Endothelial cell (in vitro differentiated cells): Measurements from ENCODE around the gene ZCCHC8. TPM values are rescaled to one million over a fixed set of nuclear protein-coding genes. Genes with fewer than 3 reads are reported as not detected.

Experiments
- DNase-seq: peaks from one replicate; pipeline ENCODE4 v3.0.0; 2021; ENCODE audit warnings: low spot score
- H3K27ac Mint-ChIP-seq: one replicate; pipeline ENCODE4 v1.8.0; 2021; ENCODE audit warnings: mixed read lengths, inconsistent platforms; ENCODE audit not compliant: unreplicated experiment
- H3K27me3 Mint-ChIP-seq: one replicate; pipeline ENCODE4 v1.8.0; 2021; ENCODE audit warnings: mild to moderate bottlenecking, moderate library complexity, mixed read lengths, inconsistent platforms; ENCODE audit not compliant: unreplicated experiment
- H3K36me3 Mint-ChIP-seq: one replicate; pipeline ENCODE4 v1.8.0; 2021; ENCODE audit warnings: mild to moderate bottlenecking, low read depth, mixed read lengths, inconsistent platforms; ENCODE audit not compliant: unreplicated experiment
- H3K4me1 Mint-ChIP-seq: one replicate; pipeline ENCODE4 v1.8.0; 2021; ENCODE audit warnings: mild to moderate bottlenecking, mixed read lengths, inconsistent platforms; ENCODE audit not compliant: unreplicated experiment
- H3K4me3 Mint-ChIP-seq: one replicate; pipeline ENCODE4 v1.8.0; 2021; ENCODE audit warnings: mild to moderate bottlenecking, mixed read lengths, inconsistent platforms; ENCODE audit not compliant: unreplicated experiment
- H3K9me3 Mint-ChIP-seq: one replicate; pipeline ENCODE4 v1.8.0; 2021; ENCODE audit warnings: mixed read lengths, inconsistent platforms; ENCODE audit not compliant: unreplicated experiment
- total RNA-seq: library from RNA; stranded (reverse); fragmentation: NEBNext Ultra II Directional; extraction: Animal tissue kit (Norgen Biotek cat#: 25700); gene quantifications from one replicate; pipeline ENCODE4 v1.2.1, GENCODE V29; 2021; ENCODE audit not compliant: unreplicated experiment
- TF ChIP-seq, protein P1 (sequence below): fragments of 200-600 bp; sonication (generic); IDR thresholded peaks from one replicate; pipeline ENCODE4 v1.5.0; 2021; ENCODE audit warnings: antibody characterized with exemption; ENCODE audit not compliant: unreplicated experiment

The ZCCHC8 gene
- total RNA-seq, 1 donor from 2014 or later, result 18.6 TPM

DNA sequence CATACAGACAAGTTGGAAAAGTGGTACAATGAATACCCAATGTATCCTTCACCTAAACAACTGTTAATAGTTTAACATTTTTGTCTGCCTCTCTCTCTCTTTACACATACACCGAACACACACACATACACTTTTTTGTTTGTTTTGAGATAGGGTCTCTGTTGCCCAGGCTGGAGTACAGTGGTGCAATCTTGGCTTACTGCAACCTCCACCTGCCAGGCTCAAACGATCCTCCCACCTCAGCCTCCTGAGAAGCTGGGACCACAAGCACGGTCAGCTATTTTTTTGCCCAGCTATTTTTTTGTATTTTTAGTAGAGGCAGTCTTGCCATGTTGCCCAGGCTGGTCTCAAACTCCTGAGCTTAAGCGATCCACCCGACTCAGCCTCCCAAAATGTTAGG, 16.8 kb downstream of the ZCCHC8 start:
- no peak for DNase-seq
- Mint-ChIP-seq H3K36me3 (peaks cover 26% of the 10 kb centered on the region), H3K27me3 (peaks cover 1% of the 10 kb centered on the region), H3K9me3 (no peaks in the 10 kb centered on the region), H3K4me3 (no peak overlapping the region), H3K4me1 (no peaks in the 10 kb centered on the region), H3K27ac (no peak overlapping the region)
- TF ChIP-seq, protein P1, sequence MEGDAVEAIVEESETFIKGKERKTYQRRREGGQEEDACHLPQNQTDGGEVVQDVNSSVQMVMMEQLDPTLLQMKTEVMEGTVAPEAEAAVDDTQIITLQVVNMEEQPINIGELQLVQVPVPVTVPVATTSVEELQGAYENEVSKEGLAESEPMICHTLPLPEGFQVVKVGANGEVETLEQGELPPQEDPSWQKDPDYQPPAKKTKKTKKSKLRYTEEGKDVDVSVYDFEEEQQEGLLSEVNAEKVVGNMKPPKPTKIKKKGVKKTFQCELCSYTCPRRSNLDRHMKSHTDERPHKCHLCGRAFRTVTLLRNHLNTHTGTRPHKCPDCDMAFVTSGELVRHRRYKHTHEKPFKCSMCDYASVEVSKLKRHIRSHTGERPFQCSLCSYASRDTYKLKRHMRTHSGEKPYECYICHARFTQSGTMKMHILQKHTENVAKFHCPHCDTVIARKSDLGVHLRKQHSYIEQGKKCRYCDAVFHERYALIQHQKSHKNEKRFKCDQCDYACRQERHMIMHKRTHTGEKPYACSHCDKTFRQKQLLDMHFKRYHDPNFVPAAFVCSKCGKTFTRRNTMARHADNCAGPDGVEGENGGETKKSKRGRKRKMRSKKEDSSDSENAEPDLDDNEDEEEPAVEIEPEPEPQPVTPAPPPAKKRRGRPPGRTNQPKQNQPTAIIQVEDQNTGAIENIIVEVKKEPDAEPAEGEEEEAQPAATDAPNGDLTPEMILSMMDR, result no peak

DNA sequence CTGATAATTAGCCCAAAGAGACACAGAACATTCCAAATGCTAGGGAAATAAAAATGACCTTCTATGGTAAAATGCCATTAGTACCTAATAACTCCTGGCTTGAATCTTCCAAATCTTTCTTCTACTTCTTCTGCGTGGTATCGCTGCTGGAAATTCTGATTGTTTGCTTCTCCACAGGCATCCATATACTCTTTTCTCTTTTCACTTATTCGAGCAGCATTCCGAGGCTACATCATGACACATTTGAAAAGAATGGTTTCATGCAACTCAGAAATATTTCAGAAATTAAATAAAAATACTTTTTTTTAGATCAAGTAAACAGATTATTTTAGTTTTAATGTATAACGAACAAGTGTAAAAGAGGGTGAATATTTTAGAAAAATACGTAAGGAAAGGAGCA, 18.9 kb downstream of the ZCCHC8 start:
- no peaks in the 10 kb centered on the region for H3K9me3 Mint-ChIP-seq
- no peak overlapping the region for H3K27ac Mint-ChIP-seq
- no peak overlapping the region for H3K4me3 Mint-ChIP-seq
- no peaks in the 10 kb centered on the region for H3K4me1 Mint-ChIP-seq
- TF ChIP-seq, protein P1, result no peak
- peaks cover 34% of the 10 kb centered on the region for H3K36me3 Mint-ChIP-seq
- H3K27me3 Mint-ChIP-seq, result peaks cover 1% of the 10 kb centered on the region
- no peak for DNase-seq

DNA sequence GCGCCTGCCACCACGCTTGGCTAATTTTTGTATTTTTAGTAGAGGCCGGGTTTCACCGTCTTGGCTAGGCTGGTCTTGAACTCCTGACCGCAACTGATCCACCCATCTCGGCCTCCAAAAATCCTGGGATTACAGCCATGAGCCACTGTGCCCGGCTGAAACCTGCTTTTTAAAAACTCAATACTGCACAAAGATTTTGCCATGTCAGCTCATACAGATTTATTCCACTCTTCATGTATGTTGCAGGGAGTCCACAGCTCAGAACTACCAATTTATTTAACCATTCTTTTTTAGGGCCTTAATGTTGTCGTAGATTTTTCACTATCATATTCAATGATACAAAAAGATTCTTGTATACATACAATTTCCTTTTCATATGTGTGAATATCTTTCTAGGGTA, 20.0 kb downstream of the ZCCHC8 start:
- Mint-ChIP-seq H3K4me1 (no peaks in the 10 kb centered on the region), H3K36me3 (peaks cover 32% of the 10 kb centered on the region), H3K9me3 (no peaks in the 10 kb centered on the region), H3K4me3 (no peak overlapping the region), H3K27me3 (peaks cover 1% of the 10 kb centered on the region), H3K27ac (no peak overlapping the region)
- TF ChIP-seq, protein P1, result no peak
- DNase-seq, result no peak

DNA sequence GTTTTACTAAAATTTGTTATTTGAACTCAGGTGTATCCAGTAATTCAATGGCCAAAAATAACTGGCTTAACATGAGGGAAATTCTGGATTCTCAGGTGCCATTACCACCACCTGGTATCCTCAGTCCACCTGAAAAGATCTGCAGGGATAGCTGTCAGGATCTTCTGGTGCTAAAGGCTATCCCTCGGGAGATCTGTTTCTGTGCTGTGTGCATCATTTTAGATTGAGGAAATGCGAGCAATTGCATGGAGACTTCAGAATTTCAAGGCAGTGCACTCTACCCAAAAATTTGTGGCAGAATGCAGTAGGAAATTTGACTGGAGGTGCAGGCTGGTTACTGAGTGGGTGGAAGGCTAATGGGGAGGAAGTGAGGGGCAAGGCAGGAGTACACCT, 26.4 kb downstream of the ZCCHC8 start:
- Mint-ChIP-seq H3K36me3 (peaks cover 31% of the 10 kb centered on the region), H3K27me3 (peaks cover 1% of the 10 kb centered on the region), H3K9me3 (no peaks in the 10 kb centered on the region), H3K27ac (no peak overlapping the region), H3K4me1 (no peaks in the 10 kb centered on the region), H3K4me3 (peak overlapping the region; percentile 39)
- TF ChIP-seq, protein P1, result no peak
- no peak for DNase-seq

DNA sequence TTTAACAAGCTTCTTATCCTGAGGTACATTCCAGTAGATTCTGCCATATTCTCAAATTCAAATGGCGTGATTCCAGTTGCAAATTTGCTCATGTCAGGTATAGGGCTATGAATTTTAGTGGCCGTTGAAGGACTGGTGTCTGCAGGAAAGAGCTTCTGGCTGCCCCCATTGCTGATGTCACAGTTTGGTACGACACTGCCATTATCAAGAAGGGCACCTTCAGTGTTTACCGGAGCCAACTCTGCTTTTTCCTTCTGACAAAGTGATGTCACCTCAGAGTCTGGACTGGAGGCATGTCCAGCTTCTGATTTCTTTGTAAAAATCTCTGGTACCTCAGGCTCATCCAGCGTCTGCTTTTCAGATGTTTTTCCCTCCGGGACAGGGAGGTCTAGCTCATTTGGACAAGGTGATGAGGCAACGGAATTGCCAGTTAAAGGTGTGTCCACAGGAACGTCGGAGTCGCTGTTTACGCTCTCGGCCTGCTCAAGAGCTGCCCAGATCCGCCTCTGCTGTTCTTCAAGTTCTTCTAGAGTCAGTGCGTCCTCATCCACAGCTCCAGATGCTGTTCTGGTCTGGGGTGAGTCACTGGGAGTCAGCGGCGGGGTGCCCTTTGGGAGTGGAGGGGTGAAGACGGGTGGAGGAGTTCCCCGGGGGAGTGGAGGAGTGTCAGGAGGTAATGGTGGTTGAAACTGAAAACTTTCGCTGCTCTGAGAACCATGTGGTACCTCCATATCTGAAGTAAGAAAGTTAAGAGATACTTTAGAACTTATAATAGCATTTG, 27.0 kb downstream of the ZCCHC8 start:
- H3K9me3 Mint-ChIP-seq, result no peaks in the 10 kb centered on the region
- H3K36me3 Mint-ChIP-seq, result peaks cover 30% of the 10 kb centered on the region
- H3K4me3 Mint-ChIP-seq, result peak overlapping the region; percentile 27
- TF ChIP-seq, protein P1, result no peak
- no peak for DNase-seq
- no peaks in the 10 kb centered on the region for H3K4me1 Mint-ChIP-seq
- peaks cover 1% of the 10 kb centered on the region for H3K27me3 Mint-ChIP-seq
- H3K27ac Mint-ChIP-seq, result no peak overlapping the region
